SK-N-SH (cell line): Measurements from ENCODE around the gene CRK.
"Not testable (repeated sequence)": the region's sequence is repeated elsewhere in the genome, so short reads cannot be mapped to it uniquely, and the experiment has no call there.

Experiments
- CHD2 ChIP-seq: fragments of 150-350 bp; IDR thresholded peaks from 2 replicates; pipeline ENCODE4 v1.6.1; 2018; ENCODE audit warnings: low read length; ENCODE audit not compliant: partially characterized antibody
- EP300 ChIP-seq, 2 experiments: IDR thresholded peaks; 2 replicates each; pipeline versions ENCODE4 v1.4.0 to v1.6.1; 2012; ENCODE audit warnings: borderline replicate concordance in 1 of 2, low read depth in 1 of 2, low read length in 1 of 2
- EZH2phosphoT487 ChIP-seq: fragments of 200-600 bp; sonication (generic); IDR thresholded peaks from 2 replicates; pipeline ENCODE4 v1.6.1; 2017; ENCODE audit warnings: low read depth, mixed run types, mild to moderate bottlenecking, antibody characterized with exemption, moderate library complexity, borderline replicate concordance
- POLR2AphosphoS5 ChIP-seq: IDR thresholded peaks from 2 replicates; pipeline ENCODE4 v1.6.1; 2012; ENCODE audit warnings: low read depth, low read length
- RAD21 ChIP-seq: IDR thresholded peaks from 2 replicates; pipeline ENCODE4 v1.6.1; 2012; ENCODE audit warnings: mild to moderate bottlenecking, low read length
- TEAD4 ChIP-seq: IDR thresholded peaks from 2 replicates; pipeline ENCODE4 v1.4.0; 2012; ENCODE audit warnings: mild to moderate bottlenecking, borderline replicate concordance; ENCODE audit not compliant: insufficient read depth
- TF ChIP-seq, protein P1 (sequence below): fragments of 200-600 bp; sonication (generic); IDR thresholded peaks from 2 replicates; pipeline ENCODE4 v1.6.1; 2017; ENCODE audit warnings: antibody characterized with exemption, mild to moderate bottlenecking, moderate library complexity

DNA sequence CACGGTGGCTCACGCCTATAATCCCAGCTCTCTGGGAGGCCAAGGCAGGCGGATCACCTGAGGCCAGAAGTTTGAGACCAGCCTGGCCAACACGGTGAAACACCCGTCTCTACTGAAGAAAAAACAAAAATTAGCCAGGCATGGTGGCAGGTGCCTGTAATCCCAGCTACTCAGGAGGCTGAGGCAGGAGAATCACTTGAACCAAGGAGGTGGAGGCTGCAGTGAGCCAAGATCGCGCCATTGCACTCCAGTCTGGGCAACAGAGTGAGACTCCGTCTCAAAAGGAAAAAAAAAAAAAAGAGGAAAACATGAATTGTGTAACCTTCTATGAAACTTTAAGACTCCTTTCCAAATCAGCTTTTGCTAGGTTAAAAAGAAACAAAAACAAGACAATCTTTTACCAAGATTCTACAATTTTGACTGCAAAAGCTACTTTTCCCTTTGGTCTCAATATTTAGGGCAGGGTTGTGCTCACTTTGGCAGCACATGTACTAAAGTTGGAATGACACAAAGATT is 69.3 kb downstream of the CRK start:
- TF ChIP-seq, protein P1, sequence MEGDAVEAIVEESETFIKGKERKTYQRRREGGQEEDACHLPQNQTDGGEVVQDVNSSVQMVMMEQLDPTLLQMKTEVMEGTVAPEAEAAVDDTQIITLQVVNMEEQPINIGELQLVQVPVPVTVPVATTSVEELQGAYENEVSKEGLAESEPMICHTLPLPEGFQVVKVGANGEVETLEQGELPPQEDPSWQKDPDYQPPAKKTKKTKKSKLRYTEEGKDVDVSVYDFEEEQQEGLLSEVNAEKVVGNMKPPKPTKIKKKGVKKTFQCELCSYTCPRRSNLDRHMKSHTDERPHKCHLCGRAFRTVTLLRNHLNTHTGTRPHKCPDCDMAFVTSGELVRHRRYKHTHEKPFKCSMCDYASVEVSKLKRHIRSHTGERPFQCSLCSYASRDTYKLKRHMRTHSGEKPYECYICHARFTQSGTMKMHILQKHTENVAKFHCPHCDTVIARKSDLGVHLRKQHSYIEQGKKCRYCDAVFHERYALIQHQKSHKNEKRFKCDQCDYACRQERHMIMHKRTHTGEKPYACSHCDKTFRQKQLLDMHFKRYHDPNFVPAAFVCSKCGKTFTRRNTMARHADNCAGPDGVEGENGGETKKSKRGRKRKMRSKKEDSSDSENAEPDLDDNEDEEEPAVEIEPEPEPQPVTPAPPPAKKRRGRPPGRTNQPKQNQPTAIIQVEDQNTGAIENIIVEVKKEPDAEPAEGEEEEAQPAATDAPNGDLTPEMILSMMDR = not testable (repeated sequence)
- TF ChIP-seq TEAD4; CHD2; RAD21; POLR2AphosphoS5; EZH2phosphoT487; EP300 (IDR thresholded peaks at IDR 0.05; ENCODE audit: borderline replicate concordance in 1 of 2, low read depth in 1 of 2, low read length in 1 of 2): not testable (repeated sequence)
